ENCODE data around the gene GRK5.

DNA sequence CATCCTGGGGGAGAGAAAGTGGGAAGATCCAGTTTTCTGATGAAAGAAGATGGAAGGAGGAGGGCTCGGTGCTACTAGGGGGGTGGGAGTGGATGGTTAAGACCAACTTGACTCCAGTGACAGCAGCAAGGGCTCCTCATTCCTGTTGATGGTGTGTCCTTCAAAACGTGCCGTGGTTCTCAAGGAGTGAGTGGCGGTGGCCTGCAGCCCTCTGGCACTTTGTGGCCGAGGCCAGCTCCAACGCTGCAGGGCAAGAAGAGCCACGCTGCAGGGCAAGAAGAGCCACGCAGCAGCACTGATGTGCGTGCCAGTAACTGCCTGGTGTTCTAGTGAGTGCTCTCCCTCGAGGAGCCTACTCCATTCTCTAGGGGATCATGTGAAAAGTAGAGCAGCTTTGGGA is 72.1 kb downstream of the GRK5 start:
- no peak for TF ChIP-seq POLR2A (IDR thresholded peaks at IDR 0.05; ENCODE audit: low read length)
- TF ChIP-seq GATA1 (IDR thresholded peaks at IDR 0.05; ENCODE audit: low read depth, low read length), result no peak

Data from erythroblast (primary cell).